Esophagus muscularis mucosa (tissue), 3 donors: ENCODE results near the gene IFFO2.

Experiments used
- POLR2A ChIP-seq: fragments of 450-650 bp; IDR thresholded peaks from one replicate; pipeline ENCODE4 v1.6.1; 2017; ENCODE audit warnings: antibody characterized with exemption, moderate library complexity, mild to moderate bottlenecking, low read depth
- POLR2AphosphoS5 ChIP-seq, 2 donors: sonication (generic); formaldehyde crosslinking; IDR thresholded peaks; one replicate each; pipeline ENCODE4 v1.6.1; 2017; ENCODE audit warnings: antibody characterized with exemption in 2 of 2
- TF ChIP-seq, protein P1 (sequence below), 3 experiments: fragments of 200-600 bp in 2 of 3; fragments of 450-650 bp in 1 of 3; sonication (generic) in 2 of 3; IDR thresholded peaks; one replicate each; pipeline ENCODE4 v1.5.1; 2017 to 2019; ENCODE audit warnings: antibody characterized with exemption in 3 of 3, mild to moderate bottlenecking in 2 of 3, moderate library complexity in 1 of 3

DNA sequence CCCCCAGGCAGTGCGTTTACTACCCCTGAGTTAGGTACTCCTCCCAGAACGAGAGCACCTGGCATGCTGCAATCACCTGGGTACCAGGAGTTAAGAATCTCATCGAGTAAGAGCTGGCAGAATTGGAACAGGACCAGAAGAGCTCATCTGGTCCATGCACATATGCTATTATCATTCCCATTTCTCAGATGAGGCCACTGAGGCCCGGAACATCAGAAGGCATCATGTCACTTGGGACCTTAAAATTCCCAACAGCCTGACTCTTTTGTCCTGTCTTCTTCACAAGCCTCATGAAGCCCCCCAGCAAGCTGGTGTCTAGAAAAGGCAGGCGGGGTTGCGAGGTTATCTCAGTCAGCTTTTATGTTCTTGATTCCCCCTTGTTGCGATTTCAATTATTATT lies 13.9 kb upstream of the IFFO2 start:
- TF ChIP-seq POLR2AphosphoS5 (IDR thresholded peaks at IDR 0.05): no peak
- TF ChIP-seq, protein P1, sequence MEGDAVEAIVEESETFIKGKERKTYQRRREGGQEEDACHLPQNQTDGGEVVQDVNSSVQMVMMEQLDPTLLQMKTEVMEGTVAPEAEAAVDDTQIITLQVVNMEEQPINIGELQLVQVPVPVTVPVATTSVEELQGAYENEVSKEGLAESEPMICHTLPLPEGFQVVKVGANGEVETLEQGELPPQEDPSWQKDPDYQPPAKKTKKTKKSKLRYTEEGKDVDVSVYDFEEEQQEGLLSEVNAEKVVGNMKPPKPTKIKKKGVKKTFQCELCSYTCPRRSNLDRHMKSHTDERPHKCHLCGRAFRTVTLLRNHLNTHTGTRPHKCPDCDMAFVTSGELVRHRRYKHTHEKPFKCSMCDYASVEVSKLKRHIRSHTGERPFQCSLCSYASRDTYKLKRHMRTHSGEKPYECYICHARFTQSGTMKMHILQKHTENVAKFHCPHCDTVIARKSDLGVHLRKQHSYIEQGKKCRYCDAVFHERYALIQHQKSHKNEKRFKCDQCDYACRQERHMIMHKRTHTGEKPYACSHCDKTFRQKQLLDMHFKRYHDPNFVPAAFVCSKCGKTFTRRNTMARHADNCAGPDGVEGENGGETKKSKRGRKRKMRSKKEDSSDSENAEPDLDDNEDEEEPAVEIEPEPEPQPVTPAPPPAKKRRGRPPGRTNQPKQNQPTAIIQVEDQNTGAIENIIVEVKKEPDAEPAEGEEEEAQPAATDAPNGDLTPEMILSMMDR (IDR thresholded peaks at IDR 0.05): no peak
- TF ChIP-seq POLR2A: no peak
